ENCODE results near the gene PARD3.

PARD3 gene

GRCh38 chr10:34503704-34504103, 311.4 kb downstream of the PARD3 start:
- Mint-ChIP-seq H3K27me3 (peaks cover 1% of the 10 kb centered on the region), H3K9me3 (peaks cover 3% of the 10 kb centered on the region), H3K4me3 (no peak overlapping the region), H3K4me1 (peaks cover 2% of the 10 kb centered on the region), H3K27ac (no peak overlapping the region), H3K36me3 (ENCODE audit: low read depth) (no peaks in the 10 kb centered on the region)
- DNase-seq (no peak), ATAC-seq (no peak)

DNA sequence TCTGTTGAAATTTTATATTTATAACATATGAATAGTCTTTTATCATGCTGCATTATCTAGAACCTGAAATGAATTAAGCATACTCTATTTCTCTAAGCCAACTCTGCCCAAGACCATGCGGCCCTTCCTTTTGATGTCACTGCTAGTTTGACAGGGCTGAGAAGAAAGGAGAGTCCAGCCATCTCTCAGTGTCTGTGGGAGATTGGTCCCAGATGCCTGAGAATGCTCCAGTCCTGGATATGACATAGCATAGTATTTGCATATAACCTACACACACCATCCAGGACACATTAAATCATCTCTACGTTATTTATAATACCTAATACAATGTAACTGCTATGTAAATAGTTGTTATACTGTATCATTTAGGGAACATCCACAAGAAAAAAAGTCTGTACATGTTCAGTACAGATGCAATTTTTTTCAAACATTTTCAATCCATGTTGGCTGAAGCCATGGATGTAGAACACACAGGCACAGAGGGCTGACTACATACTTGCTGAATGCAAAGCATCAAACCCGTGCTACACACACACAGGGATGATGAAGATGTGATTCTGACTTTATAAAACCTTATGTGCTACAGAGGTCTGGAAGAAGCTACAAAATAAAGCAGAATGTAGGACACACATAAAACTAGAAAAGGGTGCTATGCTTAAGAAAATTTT, 315.4 kb downstream of the PARD3 start:
- H3K36me3 Mint-ChIP-seq (ENCODE audit: low read depth): no peaks in the 10 kb centered on the region
- ATAC-seq (no peak), DNase-seq (no peak)
- H3K27ac Mint-ChIP-seq: no peak overlapping the region
- peaks cover 3% of the 10 kb centered on the region for H3K9me3 Mint-ChIP-seq
- H3K4me1 Mint-ChIP-seq: peaks cover 2% of the 10 kb centered on the region
- peaks cover 1% of the 10 kb centered on the region for H3K27me3 Mint-ChIP-seq
- H3K4me3 Mint-ChIP-seq: no peak overlapping the region

- no peak overlapping the region for H3K4me3 Mint-ChIP-seq
- H3K36me3 Mint-ChIP-seq (ENCODE audit: low read depth): no peaks in the 10 kb centered on the region
- ATAC-seq (no peak), DNase-seq (no peak)
- H3K27ac Mint-ChIP-seq: no peak overlapping the region
- H3K4me1 Mint-ChIP-seq: no peaks in the 10 kb centered on the region
- H3K27me3 Mint-ChIP-seq: no peaks in the 10 kb centered on the region
- no peaks in the 10 kb centered on the region for H3K9me3 Mint-ChIP-seq
These were observed 316.3 kb downstream of the PARD3 start for GRCh38 chr10:34498821-34499220.

DNA sequence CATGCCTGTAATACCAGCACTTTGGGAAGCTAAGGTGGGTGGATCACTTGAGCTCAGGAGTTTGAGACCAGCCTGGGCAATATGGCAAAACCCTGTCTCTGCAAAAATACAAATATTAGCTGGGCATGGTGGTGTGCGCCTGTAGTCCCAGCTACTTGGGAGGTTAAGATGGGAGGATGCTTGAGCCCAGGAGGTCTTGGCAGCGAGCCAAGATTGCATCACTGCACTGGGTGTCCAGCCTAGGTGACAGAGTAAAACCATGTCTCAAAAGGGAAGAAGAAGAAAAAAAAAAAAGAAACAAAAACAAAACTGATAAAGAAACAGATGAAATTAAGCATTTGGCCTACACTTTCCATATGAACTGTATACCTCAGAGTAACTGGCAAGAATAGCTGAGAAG, 319.2 kb downstream of the PARD3 start:
- DNase-seq (no peak), ATAC-seq (no peak)
- Mint-ChIP-seq H3K36me3 (ENCODE audit: low read depth) (no peaks in the 10 kb centered on the region), H3K4me3 (no peak overlapping the region), H3K4me1 (no peaks in the 10 kb centered on the region), H3K27ac (no peak overlapping the region), H3K9me3 (no peaks in the 10 kb centered on the region), H3K27me3 (no peaks in the 10 kb centered on the region)

GRCh38 chr10:34494012-34494411, 321.1 kb downstream of the PARD3 start:
- Mint-ChIP-seq H3K4me1 (no peaks in the 10 kb centered on the region), H3K9me3 (no peaks in the 10 kb centered on the region), H3K27ac (no peak overlapping the region), H3K27me3 (no peaks in the 10 kb centered on the region), H3K36me3 (ENCODE audit: low read depth) (no peaks in the 10 kb centered on the region), H3K4me3 (no peak overlapping the region)
- no peak for ATAC-seq
- DNase-seq: no peak

DNA sequence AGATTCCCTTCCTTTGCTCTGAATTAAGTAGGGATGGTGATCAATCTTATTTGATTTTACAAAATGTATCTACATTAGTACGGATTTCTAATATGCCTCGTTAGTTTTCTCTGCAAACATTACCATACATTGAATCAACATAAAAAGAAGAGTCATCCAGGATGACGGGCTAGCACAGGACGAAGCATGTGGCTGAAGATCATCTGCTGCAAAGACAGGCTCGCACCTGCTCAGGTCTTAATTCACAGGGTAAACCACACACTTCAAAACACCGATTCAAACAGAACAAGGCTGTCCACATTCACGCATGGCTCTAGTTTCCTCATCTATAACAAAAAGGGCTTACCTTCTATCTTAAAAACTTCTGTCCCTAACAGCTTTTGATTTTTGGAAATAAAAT, 323.0 kb downstream of the PARD3 start:
- Mint-ChIP-seq H3K4me1 (no peaks in the 10 kb centered on the region), H3K36me3 (ENCODE audit: low read depth) (no peaks in the 10 kb centered on the region), H3K27me3 (no peaks in the 10 kb centered on the region), H3K27ac (no peak overlapping the region), H3K9me3 (no peaks in the 10 kb centered on the region), H3K4me3 (no peak overlapping the region)
- no peak for DNase-seq
- ATAC-seq: no peak

DNA sequence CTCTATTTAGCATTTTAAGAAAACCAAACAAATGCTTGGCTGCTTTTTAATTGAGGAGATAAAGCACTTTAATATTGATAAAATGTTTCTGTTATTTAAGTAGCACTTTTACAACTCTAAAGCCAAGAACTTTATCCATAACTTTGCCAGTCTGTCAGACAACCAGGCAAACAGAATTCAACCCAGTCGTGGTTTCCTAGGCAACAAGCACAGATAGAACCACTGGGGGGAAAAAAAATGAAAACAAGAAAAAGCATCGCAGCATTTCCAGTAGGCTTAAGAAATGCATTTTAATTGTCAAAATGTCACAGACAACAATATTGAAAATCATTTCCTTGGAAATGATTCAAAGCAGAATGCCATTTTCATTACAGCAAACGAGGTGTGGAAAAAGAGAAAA, 323.4 kb downstream of the PARD3 start:
- no peak for ATAC-seq
- no peaks in the 10 kb centered on the region for H3K9me3 Mint-ChIP-seq
- DNase-seq: no peak
- H3K4me3 Mint-ChIP-seq: no peak overlapping the region
- no peaks in the 10 kb centered on the region for H3K36me3 Mint-ChIP-seq (ENCODE audit: low read depth)
- no peaks in the 10 kb centered on the region for H3K4me1 Mint-ChIP-seq
- no peaks in the 10 kb centered on the region for H3K27me3 Mint-ChIP-seq
- H3K27ac Mint-ChIP-seq: no peak overlapping the region

DNA sequence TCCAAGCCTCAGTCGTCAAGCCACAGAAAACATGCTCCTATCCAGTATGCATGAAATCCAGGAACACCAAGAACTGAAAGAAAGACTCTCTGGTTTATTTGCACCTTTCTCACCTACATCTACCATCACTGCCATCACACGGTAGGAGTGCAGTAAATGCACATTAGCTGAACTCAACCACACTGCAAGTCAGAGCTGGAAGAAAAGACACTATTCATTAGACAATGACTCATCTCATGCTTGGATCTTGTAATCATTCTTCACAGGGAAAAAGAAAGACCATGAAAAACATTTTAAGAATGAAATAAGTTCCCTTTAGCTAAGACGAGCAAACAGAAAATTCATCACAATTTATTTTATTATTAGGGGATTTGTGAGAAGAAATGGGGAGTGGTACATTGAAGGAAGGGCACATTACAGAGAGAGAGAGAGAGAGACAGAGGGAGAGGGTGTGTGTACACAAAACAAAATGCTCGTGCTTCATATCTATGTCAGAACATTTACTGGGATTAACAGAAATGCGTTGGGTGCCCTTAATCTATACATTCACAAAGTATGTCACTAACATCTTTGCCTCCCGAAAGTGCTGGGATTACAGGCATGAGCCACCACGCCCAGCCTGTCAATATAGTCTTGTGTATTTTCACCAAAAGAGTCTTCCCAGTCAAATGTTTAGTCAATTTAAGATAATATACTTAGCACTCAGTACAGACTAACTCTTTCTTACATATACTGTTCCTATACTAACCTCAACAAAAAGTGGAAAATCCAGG, 324.9 kb downstream of the PARD3 start:
- Mint-ChIP-seq H3K27me3 (no peaks in the 10 kb centered on the region), H3K27ac (no peak overlapping the region), H3K9me3 (no peaks in the 10 kb centered on the region), H3K4me1 (no peaks in the 10 kb centered on the region), H3K4me3 (no peak overlapping the region), H3K36me3 (ENCODE audit: low read depth) (no peaks in the 10 kb centered on the region)
- ATAC-seq (no peak), DNase-seq (no peak)

- Mint-ChIP-seq H3K4me3 (no peak overlapping the region), H3K9me3 (no peaks in the 10 kb centered on the region)
These were observed 325.7 kb downstream of the PARD3 start for GRCh38 chr10:34489411-34489810.

DNA sequence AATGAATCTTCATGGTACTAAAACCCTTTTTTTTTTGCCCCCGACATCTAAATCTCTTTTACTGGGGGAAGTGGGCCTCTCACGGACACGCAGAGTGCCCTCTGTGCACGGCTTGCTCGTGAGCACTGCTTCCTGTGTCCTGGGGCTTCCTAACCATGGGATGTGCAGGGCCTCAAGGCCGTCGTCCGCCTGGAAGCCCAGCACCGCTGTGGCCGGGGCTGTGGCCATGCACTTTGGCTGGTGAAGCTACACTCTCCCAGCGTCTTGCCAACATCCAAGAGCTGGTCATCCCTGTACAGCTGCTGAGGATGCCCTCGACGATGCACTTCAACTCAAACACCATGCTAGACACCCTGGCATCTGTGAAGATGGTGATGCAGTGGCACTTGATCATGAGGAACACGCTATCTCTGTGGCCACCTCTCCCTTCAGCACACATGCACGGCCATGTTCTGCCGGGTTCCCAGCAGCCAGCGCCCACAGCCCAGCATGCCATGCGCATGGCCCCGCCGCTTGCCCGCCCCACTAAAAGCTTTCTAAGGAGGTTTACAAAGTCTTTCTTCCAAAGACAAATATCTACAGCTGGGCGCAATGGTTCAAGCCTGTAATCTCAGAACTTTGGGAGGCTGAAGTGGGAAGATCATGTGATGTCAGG, 326.5 kb downstream of the PARD3 start:
- Mint-ChIP-seq H3K4me3 (no peak overlapping the region), H3K36me3 (ENCODE audit: low read depth) (no peaks in the 10 kb centered on the region), H3K9me3 (no peaks in the 10 kb centered on the region), H3K27ac (no peak overlapping the region), H3K4me1 (no peaks in the 10 kb centered on the region), H3K27me3 (no peaks in the 10 kb centered on the region)
- DNase-seq: no peak
- ATAC-seq: no peak

More at GRCh38 chr10:34489411-34489810, 325.7 kb downstream of the PARD3 start:
- DNase-seq: no peak
- Mint-ChIP-seq H3K36me3 (ENCODE audit: low read depth) (no peaks in the 10 kb centered on the region), H3K4me1 (no peaks in the 10 kb centered on the region), H3K27me3 (no peaks in the 10 kb centered on the region), H3K27ac (no peak overlapping the region)
- ATAC-seq: no peak

DNA sequence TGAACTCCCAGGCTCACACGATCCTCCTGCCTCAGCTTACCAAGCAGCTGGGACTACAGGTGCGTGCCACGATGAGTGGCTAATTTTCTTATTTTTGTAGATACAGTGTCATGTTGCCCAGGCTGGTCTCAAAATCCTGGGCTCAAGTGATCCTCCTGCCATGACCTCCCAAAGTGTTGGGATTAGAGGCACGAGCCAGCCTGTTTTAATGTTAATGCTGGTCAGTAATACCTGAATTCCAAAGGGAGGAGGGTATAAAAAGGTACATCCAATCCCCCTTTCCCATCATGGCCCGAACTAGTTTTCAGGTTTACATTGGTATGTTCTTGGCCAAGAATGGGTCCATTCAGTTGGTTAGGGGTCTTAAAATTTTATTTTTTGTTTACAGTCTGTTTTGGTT, 329.1 kb downstream of the PARD3 start:
- Mint-ChIP-seq H3K9me3 (no peaks in the 10 kb centered on the region), H3K4me1 (no peaks in the 10 kb centered on the region), H3K36me3 (ENCODE audit: low read depth) (no peaks in the 10 kb centered on the region), H3K27ac (no peak overlapping the region), H3K27me3 (peaks cover 2% of the 10 kb centered on the region), H3K4me3 (no peak overlapping the region)
- no peak for ATAC-seq
- no peak for DNase-seq

DNA sequence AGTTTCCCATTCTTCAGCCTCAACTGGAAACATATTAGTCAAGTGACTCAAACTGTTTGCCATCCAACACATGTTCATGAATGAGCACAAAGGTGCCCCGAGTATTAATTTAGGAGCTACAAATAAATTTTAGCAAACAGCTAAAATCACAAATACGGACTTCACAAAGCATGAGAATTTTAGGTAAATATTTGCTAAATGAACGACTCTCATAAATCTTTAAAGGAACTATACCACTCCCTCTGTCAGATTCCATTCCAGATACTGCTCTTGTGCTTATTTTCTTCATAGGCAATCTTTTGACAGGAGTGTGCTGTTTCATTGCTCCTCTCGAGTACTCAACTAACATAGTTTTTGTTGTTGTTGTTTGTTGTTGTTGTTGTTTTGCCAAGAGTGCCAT, 330.9 kb downstream of the PARD3 start:
- no peak for ATAC-seq
- no peaks in the 10 kb centered on the region for H3K36me3 Mint-ChIP-seq (ENCODE audit: low read depth)
- no peaks in the 10 kb centered on the region for H3K9me3 Mint-ChIP-seq

GRCh38 chr10:34480345-34480744, 334.8 kb downstream of the PARD3 start:
- DNase-seq (no peak), ATAC-seq (no peak)
- no peaks in the 10 kb centered on the region for H3K36me3 Mint-ChIP-seq (ENCODE audit: low read depth)
- no peak overlapping the region for H3K4me3 Mint-ChIP-seq
- H3K4me1 Mint-ChIP-seq: no peaks in the 10 kb centered on the region
- peaks cover 2% of the 10 kb centered on the region for H3K27me3 Mint-ChIP-seq
- H3K27ac Mint-ChIP-seq: no peak overlapping the region
- H3K9me3 Mint-ChIP-seq: no peaks in the 10 kb centered on the region

More for the DNA sequence above, 330.9 kb downstream of the PARD3 start:
- H3K27ac Mint-ChIP-seq: no peak overlapping the region
- H3K27me3 Mint-ChIP-seq: peaks cover 2% of the 10 kb centered on the region
- no peaks in the 10 kb centered on the region for H3K4me1 Mint-ChIP-seq
- H3K4me3 Mint-ChIP-seq: no peak overlapping the region
- no peak for DNase-seq

- Mint-ChIP-seq H3K27ac (no peak overlapping the region), H3K4me1 (no peaks in the 10 kb centered on the region), H3K27me3 (peaks cover 2% of the 10 kb centered on the region), H3K9me3 (no peaks in the 10 kb centered on the region), H3K4me3 (no peak overlapping the region), H3K36me3 (ENCODE audit: low read depth) (no peaks in the 10 kb centered on the region)
- DNase-seq: no peak
- no peak for ATAC-seq
These were observed 335.4 kb downstream of the PARD3 start for GRCh38 chr10:34479520-34480179.

GRCh38 chr10:34477249-34477648, 337.8 kb downstream of the PARD3 start:
- H3K27me3 Mint-ChIP-seq: no peaks in the 10 kb centered on the region
- H3K27ac Mint-ChIP-seq: no peak overlapping the region
- DNase-seq (no peak), ATAC-seq (no peak)
- H3K9me3 Mint-ChIP-seq: no peaks in the 10 kb centered on the region
- H3K36me3 Mint-ChIP-seq (ENCODE audit: low read depth): no peaks in the 10 kb centered on the region
- no peaks in the 10 kb centered on the region for H3K4me1 Mint-ChIP-seq
- H3K4me3 Mint-ChIP-seq: no peak overlapping the region
